ENCODE data around the gene CPSF7.

The CPSF7 gene

GRCh38 chr11:61370349-61371005, 59.3 kb downstream of the CPSF7 start:
- Histone ChIP-seq H3K27me3 (replicated peaks in 2 of 5; ENCODE audit: control insufficient read depth in 4 of 5, insufficient read depth in 5 of 5, low read length in 4 of 5) (no peaks in the 10 kb centered on the region), H3K4me3 (ENCODE audit: control insufficient read depth in 1 of 7, extremely low read depth in 1 of 7, insufficient read depth in 4 of 7, low read depth in 2 of 7, low read length in 6 of 7) (no peak overlapping the region), H3K36me3 (ENCODE audit: control insufficient read depth in 4 of 4, insufficient read depth in 4 of 4, low read length in 3 of 4) (peaks cover 23 to 60% (median 40%) of the 10 kb centered on the region in 4 experiments), H3K27ac (ENCODE audit: insufficient read depth in 1 of 2, low read depth in 1 of 2, low read length in 2 of 2, poor library complexity in 1 of 2, severe bottlenecking in 2 of 2) (no peak overlapping the region), H3K4me1 (ENCODE audit: control extremely low read depth in 1 of 4, control insufficient read depth in 4 of 4, insufficient read depth in 4 of 4, low read length in 3 of 4) (no peaks in the 10 kb centered on the region), H3K9me3 (ENCODE audit: control extremely low read depth in 1 of 5, control insufficient read depth in 4 of 5, insufficient read depth in 2 of 5, low read depth in 1 of 5, low read length in 4 of 5) (peaks cover 0 to 6% (median 0%) of the 10 kb centered on the region in 5 experiments)
- ChIA-PET CTCF (interaction anchor here (1.8 to 4.0 kb wide), 3 partner anchors 15 to 22 kb away, joined by 4 to 22 read pairs (median 15); no protein-coding TSS in a partner anchor), POLR2A (interaction anchor here (0.8 to 0.9 kb wide), 2 partner anchors 10 to 11 kb away, joined by 3 read pairs; no protein-coding TSS in a partner anchor)
- 96% methylated on average over 6 of the region's 8 CpGs for WGBS (ENCODE audit: insufficient coverage)
- no peak for DNase-seq

- Histone ChIP-seq H3K36me3 (ENCODE audit: control insufficient read depth in 4 of 4, insufficient read depth in 4 of 4, low read length in 3 of 4) (peaks cover 23 to 64% (median 40%) of the 10 kb centered on the region in 4 experiments), H3K4me1 (ENCODE audit: control extremely low read depth in 1 of 4, control insufficient read depth in 4 of 4, insufficient read depth in 4 of 4, low read length in 3 of 4) (no peaks in the 10 kb centered on the region), H3K27ac (ENCODE audit: insufficient read depth in 1 of 2, low read depth in 1 of 2, low read length in 2 of 2, poor library complexity in 1 of 2, severe bottlenecking in 2 of 2) (no peak overlapping the region), H3K4me3 (ENCODE audit: control insufficient read depth in 1 of 7, extremely low read depth in 1 of 7, insufficient read depth in 4 of 7, low read depth in 2 of 7, low read length in 6 of 7) (no peak overlapping the region), H3K9me3 (ENCODE audit: control extremely low read depth in 1 of 5, control insufficient read depth in 4 of 5, insufficient read depth in 2 of 5, low read depth in 1 of 5, low read length in 4 of 5) (peaks cover 0 to 2% (median 0%) of the 10 kb centered on the region in 5 experiments), H3K27me3 (replicated peaks in 2 of 5; ENCODE audit: control insufficient read depth in 4 of 5, insufficient read depth in 5 of 5, low read length in 4 of 5) (no peaks in the 10 kb centered on the region)
- no peak for DNase-seq
- WGBS (ENCODE audit: insufficient coverage), result 98% methylated on average over 7 of the region's 9 CpGs
- CTCF ChIA-PET, result interaction anchor here (1.2 to 22.6 kb wide), 7 partner anchors 11 to 32 kb away, joined by 3 to 244 read pairs (median 7); partner anchors contain the start of genes DDB1, TKFC and TMEM216
- POLR2A ChIA-PET, result interaction anchor here (0.8 to 0.9 kb wide), 2 partner anchors 10 to 12 kb away, joined by 3 read pairs; no protein-coding TSS in a partner anchor
Measured at GRCh38 chr11:61369372-61370348, 60.1 kb downstream of the CPSF7 start.

- H3K27ac ChIP-seq (ENCODE audit: insufficient read depth in 1 of 2, low read depth in 1 of 2, low read length in 2 of 2, poor library complexity in 1 of 2, severe bottlenecking in 2 of 2), result no peak overlapping the region
- CTCF ChIA-PET, result interaction anchor here (1.2 to 22.6 kb wide), 5 partner anchors 12 to 31 kb away, joined by 3 to 244 read pairs (median 7); partner anchors contain the start of genes DDB1, TKFC and TMEM216
- DNase-seq, result no peak
- H3K9me3 ChIP-seq (ENCODE audit: control extremely low read depth in 1 of 5, control insufficient read depth in 4 of 5, insufficient read depth in 2 of 5, low read depth in 1 of 5, low read length in 4 of 5), result no peaks in the 10 kb centered on the region
- POLR2A ChIA-PET, result no interaction called here
- no peak overlapping the region for H3K4me3 ChIP-seq (ENCODE audit: control insufficient read depth in 1 of 7, extremely low read depth in 1 of 7, insufficient read depth in 4 of 7, low read depth in 2 of 7, low read length in 6 of 7)
- WGBS (ENCODE audit: insufficient coverage), result 93% methylated on average over 5 of the region's 7 CpGs
- H3K27me3 ChIP-seq (replicated peaks in 2 of 5; ENCODE audit: control insufficient read depth in 4 of 5, insufficient read depth in 5 of 5, low read length in 4 of 5), result no peaks in the 10 kb centered on the region
- peaks cover 23 to 66% (median 47%) of the 10 kb centered on the region in 4 experiments for H3K36me3 ChIP-seq (ENCODE audit: control insufficient read depth in 4 of 4, insufficient read depth in 4 of 4, low read length in 3 of 4)
- H3K4me1 ChIP-seq (ENCODE audit: control extremely low read depth in 1 of 4, control insufficient read depth in 4 of 4, insufficient read depth in 4 of 4, low read length in 3 of 4), result peaks cover 0 to under 1% (median 0%) of the 10 kb centered on the region in 4 experiments
Measured at GRCh38 chr11:61368646-61369045, 61.1 kb downstream of the CPSF7 start.

GRCh38 chr11:61367406-61367805, 62.4 kb downstream of the CPSF7 start:
- WGBS (ENCODE audit: insufficient coverage), result 100% methylated on average over 3 of the region's 6 CpGs
- Histone ChIP-seq H3K36me3 (ENCODE audit: control insufficient read depth in 4 of 4, insufficient read depth in 4 of 4, low read length in 3 of 4) (peaks cover 20 to 63% (median 48%) of the 10 kb centered on the region in 4 experiments), H3K9me3 (ENCODE audit: control extremely low read depth in 1 of 5, control insufficient read depth in 4 of 5, insufficient read depth in 2 of 5, low read depth in 1 of 5, low read length in 4 of 5) (no peaks in the 10 kb centered on the region), H3K4me3 (ENCODE audit: control insufficient read depth in 1 of 7, extremely low read depth in 1 of 7, insufficient read depth in 4 of 7, low read depth in 2 of 7, low read length in 6 of 7) (no peak overlapping the region), H3K4me1 (ENCODE audit: control extremely low read depth in 1 of 4, control insufficient read depth in 4 of 4, insufficient read depth in 4 of 4, low read length in 3 of 4) (peaks cover 0 to 10% (median 7%) of the 10 kb centered on the region in 4 experiments), H3K27ac (ENCODE audit: insufficient read depth in 1 of 2, low read depth in 1 of 2, low read length in 2 of 2, poor library complexity in 1 of 2, severe bottlenecking in 2 of 2) (peak overlapping the region in 1 of 2 experiments; percentile 17), H3K27me3 (replicated peaks in 2 of 5; ENCODE audit: control insufficient read depth in 4 of 5, insufficient read depth in 5 of 5, low read length in 4 of 5) (no peaks in the 10 kb centered on the region)
- ChIA-PET CTCF (interaction anchor here (1.2 to 22.6 kb wide), 5 partner anchors 8 to 30 kb away, joined by 3 to 244 read pairs (median 15); partner anchors contain the start of genes DDB1 and TKFC), POLR2A (no interaction called here)
- DNase-seq, result no peak

GRCh38 chr11:61364012-61364675, 65.6 kb downstream of the CPSF7 start:
- 100% methylated on average over 5 of the region's 5 CpGs for WGBS (ENCODE audit: insufficient coverage)
- H3K36me3 ChIP-seq (ENCODE audit: control insufficient read depth in 4 of 4, insufficient read depth in 4 of 4, low read length in 3 of 4), result peaks cover 15 to 46% (median 36%) of the 10 kb centered on the region in 4 experiments
- H3K27me3 ChIP-seq (replicated peaks in 2 of 5; ENCODE audit: control insufficient read depth in 4 of 5, insufficient read depth in 5 of 5, low read length in 4 of 5), result no peaks in the 10 kb centered on the region
- H3K27ac ChIP-seq (ENCODE audit: insufficient read depth in 1 of 2, low read depth in 1 of 2, low read length in 2 of 2, poor library complexity in 1 of 2, severe bottlenecking in 2 of 2), result peak overlapping the region in 1 of 2 experiments; percentile 55
- DNase-seq, result no peak
- H3K4me3 ChIP-seq (ENCODE audit: control insufficient read depth in 1 of 7, extremely low read depth in 1 of 7, insufficient read depth in 4 of 7, low read depth in 2 of 7, low read length in 6 of 7), result no peak overlapping the region
- ChIA-PET POLR2A (interaction anchor here (1.1 kb wide), 1 partner anchor 17 kb away, joined by 3 read pairs; no protein-coding TSS in a partner anchor), CTCF (interaction anchor here (1.0 to 22.6 kb wide), 5 partner anchors 11 to 28 kb away, joined by 3 to 244 read pairs (median 9); partner anchors contain the start of genes DDB1 and TKFC)
- peaks cover 4 to 33% (median 26%) of the 10 kb centered on the region in 4 experiments for H3K4me1 ChIP-seq (ENCODE audit: control extremely low read depth in 1 of 4, control insufficient read depth in 4 of 4, insufficient read depth in 4 of 4, low read length in 3 of 4)
- H3K9me3 ChIP-seq (ENCODE audit: control extremely low read depth in 1 of 5, control insufficient read depth in 4 of 5, insufficient read depth in 2 of 5, low read depth in 1 of 5, low read length in 4 of 5), result no peaks in the 10 kb centered on the region

- peaks cover 7 to 32% (median 23%) of the 10 kb centered on the region in 4 experiments for H3K36me3 ChIP-seq (ENCODE audit: control insufficient read depth in 4 of 4, insufficient read depth in 4 of 4, low read length in 3 of 4)
- ChIA-PET POLR2A (interaction anchor here (0.6 to 2.6 kb wide), 4 partner anchors 10 to 68 kb away, joined by 3 to 7 read pairs (median 3); partner anchors contain the start of genes TMEM216 and VWCE), CTCF (interaction anchor here (1.2 to 22.6 kb wide), 7 partner anchors 12 to 72 kb away, joined by 3 to 244 read pairs (median 8); partner anchors contain the start of genes DDB1, TKFC and TMEM216)
- WGBS (ENCODE audit: insufficient coverage), result under 1% methylated on average over 12 of the region's 12 CpGs
- peak overlapping the region; percentile 91 to 96 for H3K27ac ChIP-seq (ENCODE audit: insufficient read depth in 1 of 2, low read depth in 1 of 2, low read length in 2 of 2, poor library complexity in 1 of 2, severe bottlenecking in 2 of 2)
- no peaks in the 10 kb centered on the region for H3K27me3 ChIP-seq (replicated peaks in 2 of 5; ENCODE audit: control insufficient read depth in 4 of 5, insufficient read depth in 5 of 5, low read length in 4 of 5)
- H3K4me1 ChIP-seq (ENCODE audit: control extremely low read depth in 1 of 4, control insufficient read depth in 4 of 4, insufficient read depth in 4 of 4, low read length in 3 of 4), result peaks cover 5 to 41% (median 33%) of the 10 kb centered on the region in 4 experiments
- peak; percentile 36 to 82 (median 75) for DNase-seq
- peak overlapping the region; percentile 78 to 99 (median 94) for H3K4me3 ChIP-seq (ENCODE audit: control insufficient read depth in 1 of 7, extremely low read depth in 1 of 7, insufficient read depth in 4 of 7, low read depth in 2 of 7, low read length in 6 of 7)
- H3K9me3 ChIP-seq (ENCODE audit: control extremely low read depth in 1 of 5, control insufficient read depth in 4 of 5, insufficient read depth in 2 of 5, low read depth in 1 of 5, low read length in 4 of 5), result no peaks in the 10 kb centered on the region
Measured at GRCh38 chr11:61362542-61362875, 67.3 kb downstream of the CPSF7 start.
